GM23338 (cell line): ENCODE data around the gene NDUFS6.

Experiments used
- EZH2 ChIP-seq: fragments of 200-600 bp; sonication (generic); IDR thresholded peaks from one replicate; pipeline ENCODE4 v1.8.0; 2017; ENCODE audit warnings: antibody characterized with exemption, mild to moderate bottlenecking, low read depth; ENCODE audit not compliant: unreplicated experiment
- EZH2phosphoT487 ChIP-seq: fragments of 200-600 bp; sonication (generic); IDR thresholded peaks from one replicate; pipeline ENCODE4 v1.8.1; 2018; ENCODE audit warnings: antibody characterized with exemption; ENCODE audit not compliant: unreplicated experiment
- JUNB ChIP-seq: IDR thresholded peaks from one replicate; pipeline ENCODE4 v1.6.1; 2016; ENCODE audit warnings: antibody characterized with exemption; ENCODE audit not compliant: unreplicated experiment
- POLR2AphosphoS5 ChIP-seq: IDR thresholded peaks from 2 replicates; pipeline ENCODE4 v1.6.1; 2016; ENCODE audit warnings: antibody characterized with exemption, low read depth
- ZNF331 ChIP-seq: fragments of 250-450 bp; sonication (Bioruptor Pico); IDR thresholded peaks from 2 replicates; pipeline ENCODE4 v1.5.0; 2020; ENCODE audit warnings: low read depth, mild to moderate bottlenecking, moderate library complexity
- TF ChIP-seq, protein P1 (sequence below), 2 experiments: fragments of 200-600 bp in 1 of 2; sonication (generic) in 1 of 2; conservative IDR thresholded peaks; 2 replicates each; pipeline versions ENCODE4 v1.5.1 to v1.6.1; 2016 to 2017; ENCODE audit warnings: antibody characterized with exemption in 2 of 2, low read depth in 2 of 2, mild to moderate bottlenecking in 2 of 2, moderate library complexity in 1 of 2

DNA sequence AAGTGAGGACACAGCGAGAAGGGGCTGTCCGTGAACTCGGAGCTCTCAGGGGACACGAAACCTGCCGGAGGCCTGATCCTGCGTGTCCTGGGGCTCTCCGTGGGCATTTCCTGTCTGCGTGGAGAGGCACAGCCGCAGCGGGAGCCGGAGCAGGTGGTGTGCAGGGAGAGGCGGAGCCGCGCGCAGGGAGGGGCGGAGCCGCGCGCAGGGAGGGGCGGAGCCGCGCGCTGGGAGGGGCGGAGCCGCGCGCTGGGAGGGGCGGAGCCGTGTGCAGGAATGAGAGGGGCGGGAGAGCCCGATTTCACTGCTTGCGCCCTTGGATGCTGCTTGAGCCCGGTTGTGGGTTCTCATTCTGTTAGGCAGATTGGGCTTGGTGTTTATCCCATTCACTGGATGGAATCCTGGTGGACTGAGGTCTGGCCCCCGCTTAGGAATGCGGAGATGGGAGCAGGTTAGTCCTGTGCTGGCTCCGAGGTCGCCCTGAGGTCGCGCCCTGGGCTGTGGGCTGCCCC is 26.7 kb downstream of the NDUFS6 start:
- TF ChIP-seq, protein P1, sequence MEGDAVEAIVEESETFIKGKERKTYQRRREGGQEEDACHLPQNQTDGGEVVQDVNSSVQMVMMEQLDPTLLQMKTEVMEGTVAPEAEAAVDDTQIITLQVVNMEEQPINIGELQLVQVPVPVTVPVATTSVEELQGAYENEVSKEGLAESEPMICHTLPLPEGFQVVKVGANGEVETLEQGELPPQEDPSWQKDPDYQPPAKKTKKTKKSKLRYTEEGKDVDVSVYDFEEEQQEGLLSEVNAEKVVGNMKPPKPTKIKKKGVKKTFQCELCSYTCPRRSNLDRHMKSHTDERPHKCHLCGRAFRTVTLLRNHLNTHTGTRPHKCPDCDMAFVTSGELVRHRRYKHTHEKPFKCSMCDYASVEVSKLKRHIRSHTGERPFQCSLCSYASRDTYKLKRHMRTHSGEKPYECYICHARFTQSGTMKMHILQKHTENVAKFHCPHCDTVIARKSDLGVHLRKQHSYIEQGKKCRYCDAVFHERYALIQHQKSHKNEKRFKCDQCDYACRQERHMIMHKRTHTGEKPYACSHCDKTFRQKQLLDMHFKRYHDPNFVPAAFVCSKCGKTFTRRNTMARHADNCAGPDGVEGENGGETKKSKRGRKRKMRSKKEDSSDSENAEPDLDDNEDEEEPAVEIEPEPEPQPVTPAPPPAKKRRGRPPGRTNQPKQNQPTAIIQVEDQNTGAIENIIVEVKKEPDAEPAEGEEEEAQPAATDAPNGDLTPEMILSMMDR (conservative IDR thresholded peaks at IDR 0.05; ENCODE audit: low read depth in 2 of 2), result no peak
- no peak for TF ChIP-seq EZH2
- no peak; the same call in 1 of the 2 replicates for TF ChIP-seq POLR2AphosphoS5
- no peak for TF ChIP-seq EZH2phosphoT487
- no peak for TF ChIP-seq ZNF331 (CRISPR knock-in tag)
- no peak for TF ChIP-seq JUNB
